Ishikawa (cell line): ENCODE measurements around the gene KRTAP2-3.

Source experiments
- CEBPB ChIP-seq: IDR thresholded peaks from 2 replicates; pipeline ENCODE4 v1.6.1; 2012
- CREB1 ChIP-seq: IDR thresholded peaks from 2 replicates; pipeline ENCODE4 v1.6.1; 2012; ENCODE audit warnings: low read depth
- EP300 ChIP-seq: IDR thresholded peaks from 2 replicates; pipeline ENCODE4 v1.6.1; 2012; ENCODE audit warnings: borderline replicate concordance
- FOXM1 ChIP-seq: IDR thresholded peaks from 2 replicates; pipeline ENCODE4 v1.6.1; 2012; ENCODE audit warnings: low read depth, borderline replicate concordance
- MAX ChIP-seq: IDR thresholded peaks from 2 replicates; pipeline ENCODE4 v1.6.1; 2012
- NFIC ChIP-seq: IDR thresholded peaks from 2 replicates; pipeline ENCODE4 v1.6.1; 2012
- TAF1 ChIP-seq: IDR thresholded peaks from 2 replicates; pipeline ENCODE4 v1.6.1; 2012; ENCODE audit warnings: low read depth, mild to moderate bottlenecking
- TCF12 ChIP-seq: IDR thresholded peaks from 2 replicates; pipeline ENCODE4 v1.6.1; 2012; ENCODE audit warnings: low read depth
- TEAD4 ChIP-seq: IDR thresholded peaks from 2 replicates; pipeline ENCODE4 v1.6.1; 2012
- YY1 ChIP-seq: IDR thresholded peaks from 2 replicates; pipeline ENCODE4 v1.6.1; 2012; ENCODE audit warnings: low read depth
- ZBTB7A ChIP-seq: IDR thresholded peaks from 2 replicates; pipeline ENCODE4 v1.6.1; 2012; ENCODE audit warnings: low read depth
- TF ChIP-seq, protein P1 (sequence below): IDR thresholded peaks from 2 replicates; pipeline ENCODE4 v1.6.1; 2012; ENCODE audit warnings: low read depth, mild to moderate bottlenecking

GRCh38 chr17:41052566-41052965 lies 7.3 kb downstream of the KRTAP2-3 start:
- TF ChIP-seq ZBTB7A (no peak), CREB1 (no peak), TEAD4 (no peak), TAF1 (no peak), YY1 (no peak), MAX (no peak), NFIC (no peak), FOXM1 (no peak), EP300 (no peak), CEBPB (no peak), TCF12 (no peak)
- TF ChIP-seq, protein P1, sequence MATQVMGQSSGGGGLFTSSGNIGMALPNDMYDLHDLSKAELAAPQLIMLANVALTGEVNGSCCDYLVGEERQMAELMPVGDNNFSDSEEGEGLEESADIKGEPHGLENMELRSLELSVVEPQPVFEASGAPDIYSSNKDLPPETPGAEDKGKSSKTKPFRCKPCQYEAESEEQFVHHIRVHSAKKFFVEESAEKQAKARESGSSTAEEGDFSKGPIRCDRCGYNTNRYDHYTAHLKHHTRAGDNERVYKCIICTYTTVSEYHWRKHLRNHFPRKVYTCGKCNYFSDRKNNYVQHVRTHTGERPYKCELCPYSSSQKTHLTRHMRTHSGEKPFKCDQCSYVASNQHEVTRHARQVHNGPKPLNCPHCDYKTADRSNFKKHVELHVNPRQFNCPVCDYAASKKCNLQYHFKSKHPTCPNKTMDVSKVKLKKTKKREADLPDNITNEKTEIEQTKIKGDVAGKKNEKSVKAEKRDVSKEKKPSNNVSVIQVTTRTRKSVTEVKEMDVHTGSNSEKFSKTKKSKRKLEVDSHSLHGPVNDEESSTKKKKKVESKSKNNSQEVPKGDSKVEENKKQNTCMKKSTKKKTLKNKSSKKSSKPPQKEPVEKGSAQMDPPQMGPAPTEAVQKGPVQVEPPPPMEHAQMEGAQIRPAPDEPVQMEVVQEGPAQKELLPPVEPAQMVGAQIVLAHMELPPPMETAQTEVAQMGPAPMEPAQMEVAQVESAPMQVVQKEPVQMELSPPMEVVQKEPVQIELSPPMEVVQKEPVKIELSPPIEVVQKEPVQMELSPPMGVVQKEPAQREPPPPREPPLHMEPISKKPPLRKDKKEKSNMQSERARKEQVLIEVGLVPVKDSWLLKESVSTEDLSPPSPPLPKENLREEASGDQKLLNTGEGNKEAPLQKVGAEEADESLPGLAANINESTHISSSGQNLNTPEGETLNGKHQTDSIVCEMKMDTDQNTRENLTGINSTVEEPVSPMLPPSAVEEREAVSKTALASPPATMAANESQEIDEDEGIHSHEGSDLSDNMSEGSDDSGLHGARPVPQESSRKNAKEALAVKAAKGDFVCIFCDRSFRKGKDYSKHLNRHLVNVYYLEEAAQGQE: no peak
